ENCODE data around the gene OR51D1. TPM values are rescaled to one million over a fixed set of nuclear protein-coding genes. Genes with fewer than 3 reads are reported as not detected.

OR51D1 gene
- total and polyA plus RNA-seq, 4 donors, result not detected

- no peaks in the 10 kb centered on the region for H3K9me3 ChIP-seq (ENCODE audit: control insufficient read depth, low read length)
- H3K36me3 ChIP-seq (ENCODE audit: control insufficient read depth in 1 of 2, insufficient read depth in 2 of 2, low read length in 1 of 2), result no peaks in the 10 kb centered on the region
- no peak overlapping the region for H3K4me3 ChIP-seq (ENCODE audit: low read length in 2 of 2)
- H3K4me1 ChIP-seq (ENCODE audit: control insufficient read depth in 1 of 2, insufficient read depth in 2 of 2, low read length in 2 of 2), result no peaks in the 10 kb centered on the region
- ATAC-seq (ENCODE audit: low FRiP score), result no peak
- DNase-seq, result no peak
- no peaks in the 10 kb centered on the region for H3K27me3 ChIP-seq (ENCODE audit: control insufficient read depth in 1 of 2, insufficient read depth in 2 of 2, low read length in 1 of 2)
- intact Hi-C loops (cut with DNase I), result no loop called here
- 89 to 94% methylated on average over 6 of the region's 6 CpGs for WGBS, 2 donors
- H3K27ac ChIP-seq (ENCODE audit: low read depth in 1 of 2, low read length in 2 of 2), result no peak overlapping the region
These were observed 25.6 kb downstream of the OR51D1 start for GRCh38 chr11:4662876-4663275.

GRCh38 chr11:4664183-4664582 lies 26.9 kb downstream of the OR51D1 start:
- H3K27me3 ChIP-seq (ENCODE audit: control insufficient read depth in 1 of 2, insufficient read depth in 2 of 2, low read length in 1 of 2), result no peaks in the 10 kb centered on the region
- DNase-seq (no peak), ATAC-seq (ENCODE audit: low FRiP score) (no peak)
- intact Hi-C loops (cut with DNase I), result no loop called here
- no peaks in the 10 kb centered on the region for H3K4me1 ChIP-seq (ENCODE audit: control insufficient read depth in 1 of 2, insufficient read depth in 2 of 2, low read length in 2 of 2)
- H3K4me3 ChIP-seq (ENCODE audit: low read length in 2 of 2), result no peak overlapping the region
- H3K9me3 ChIP-seq (ENCODE audit: control insufficient read depth, low read length), result no peaks in the 10 kb centered on the region
- no peak overlapping the region for H3K27ac ChIP-seq (ENCODE audit: low read depth in 1 of 2, low read length in 2 of 2)
- no peaks in the 10 kb centered on the region for H3K36me3 ChIP-seq (ENCODE audit: control insufficient read depth in 1 of 2, insufficient read depth in 2 of 2, low read length in 1 of 2)
- 87% methylated on average over 3 of the region's 3 CpGs for WGBS, 2 donors

DNA sequence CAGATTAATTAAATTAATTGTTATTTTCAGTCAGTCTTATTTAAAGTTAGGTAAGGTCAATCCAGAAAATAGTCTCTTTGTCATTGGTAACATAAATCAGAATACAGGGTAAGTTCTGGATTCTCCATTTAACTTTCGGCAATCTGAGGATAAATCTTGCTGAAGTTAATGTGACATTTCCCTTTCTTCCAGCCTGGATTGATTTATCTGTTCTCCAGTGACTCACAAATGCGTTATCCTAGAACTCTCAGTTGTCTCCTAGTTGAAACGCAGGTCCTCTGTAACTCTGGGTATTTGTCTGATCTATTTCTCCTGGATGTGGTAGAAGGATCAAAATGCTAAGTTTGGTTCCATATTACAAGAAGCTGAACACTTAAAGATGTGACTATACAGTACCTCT lies 27.5 kb downstream of the OR51D1 start:
- Histone ChIP-seq H3K9me3 (ENCODE audit: control insufficient read depth, low read length) (no peaks in the 10 kb centered on the region), H3K4me1 (ENCODE audit: control insufficient read depth in 1 of 2, insufficient read depth in 2 of 2, low read length in 2 of 2) (no peaks in the 10 kb centered on the region), H3K27me3 (ENCODE audit: control insufficient read depth in 1 of 2, insufficient read depth in 2 of 2, low read length in 1 of 2) (no peaks in the 10 kb centered on the region), H3K27ac (ENCODE audit: low read depth in 1 of 2, low read length in 2 of 2) (no peak overlapping the region), H3K36me3 (ENCODE audit: control insufficient read depth in 1 of 2, insufficient read depth in 2 of 2, low read length in 1 of 2) (no peaks in the 10 kb centered on the region), H3K4me3 (ENCODE audit: low read length in 2 of 2) (no peak overlapping the region)
- DNase-seq (no peak), ATAC-seq (ENCODE audit: low FRiP score) (no peak)
- 67 to 72% methylated on average over 3 of the region's 3 CpGs for WGBS, 2 donors
- intact Hi-C loops (cut with DNase I), result no loop called here

DNA sequence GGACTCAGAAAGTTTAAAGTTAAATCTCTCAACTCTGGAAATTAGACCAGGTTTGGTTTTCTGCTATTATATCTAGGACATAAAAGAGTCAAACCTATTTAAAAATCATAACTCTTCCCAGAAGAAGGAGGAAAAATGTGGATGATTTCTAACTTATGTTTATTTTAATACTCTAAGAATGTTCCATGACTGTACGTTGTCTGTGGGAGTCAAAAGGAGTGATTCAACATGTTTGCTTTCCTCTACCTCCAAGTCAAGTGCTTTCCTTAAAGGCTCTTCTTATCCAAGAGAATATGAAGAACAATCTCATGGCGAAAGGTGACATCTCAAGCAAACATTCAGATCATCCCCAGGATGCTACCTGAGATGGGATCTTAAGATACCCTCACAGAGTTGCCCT lies 28.1 kb downstream of the OR51D1 start:
- intact Hi-C loops (cut with DNase I), result no loop called here

DNA sequence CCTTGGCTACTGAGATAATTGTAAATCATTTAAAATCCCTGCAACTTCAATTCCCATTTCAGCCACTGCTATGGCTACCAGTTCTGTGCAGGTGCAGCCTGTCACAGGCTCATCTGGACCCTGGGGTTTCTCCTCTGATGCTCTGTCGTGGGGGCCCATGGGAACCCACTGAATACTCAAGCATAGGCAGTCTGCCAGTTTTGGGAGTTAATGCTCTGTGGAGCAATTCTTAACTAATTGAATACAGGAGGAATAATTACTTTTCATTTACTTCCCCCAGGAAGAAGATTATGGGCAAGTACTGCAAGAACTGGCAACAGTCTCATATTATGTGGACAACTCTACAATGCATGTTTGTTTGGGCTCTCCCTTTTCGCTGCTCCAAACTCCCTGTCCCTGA lies 34.5 kb downstream of the OR51D1 start:
- Histone ChIP-seq H3K9me3 (ENCODE audit: control insufficient read depth, low read length) (no peaks in the 10 kb centered on the region), H3K4me1 (ENCODE audit: control insufficient read depth in 1 of 2, insufficient read depth in 2 of 2, low read length in 2 of 2) (no peaks in the 10 kb centered on the region), H3K27me3 (ENCODE audit: control insufficient read depth in 1 of 2, insufficient read depth in 2 of 2, low read length in 1 of 2) (no peaks in the 10 kb centered on the region), H3K27ac (ENCODE audit: low read depth in 1 of 2, low read length in 2 of 2) (no peak overlapping the region), H3K36me3 (ENCODE audit: control insufficient read depth in 1 of 2, insufficient read depth in 2 of 2, low read length in 1 of 2) (no peaks in the 10 kb centered on the region), H3K4me3 (ENCODE audit: low read length in 2 of 2) (no peak overlapping the region)
- intact Hi-C loops (cut with DNase I), result no loop called here
- WGBS, 2 donors, result 75 to 77% methylated on average over 2 of the region's 2 CpGs
- no peak for DNase-seq
- no peak for ATAC-seq (ENCODE audit: low FRiP score)

More for the DNA sequence above, 28.1 kb downstream of the OR51D1 start:
- 73 to 75% methylated on average over 2 of the region's 2 CpGs for WGBS, 2 donors
- no peak overlapping the region for H3K4me3 ChIP-seq (ENCODE audit: low read length in 2 of 2)
- no peaks in the 10 kb centered on the region for H3K4me1 ChIP-seq (ENCODE audit: control insufficient read depth in 1 of 2, insufficient read depth in 2 of 2, low read length in 2 of 2)
- H3K36me3 ChIP-seq (ENCODE audit: control insufficient read depth in 1 of 2, insufficient read depth in 2 of 2, low read length in 1 of 2), result no peaks in the 10 kb centered on the region
- ATAC-seq (ENCODE audit: low FRiP score) (no peak), DNase-seq (no peak)
- H3K27me3 ChIP-seq (ENCODE audit: control insufficient read depth in 1 of 2, insufficient read depth in 2 of 2, low read length in 1 of 2), result no peaks in the 10 kb centered on the region
- H3K9me3 ChIP-seq (ENCODE audit: control insufficient read depth, low read length), result no peaks in the 10 kb centered on the region
- H3K27ac ChIP-seq (ENCODE audit: low read depth in 1 of 2, low read length in 2 of 2), result no peak overlapping the region

DNA sequence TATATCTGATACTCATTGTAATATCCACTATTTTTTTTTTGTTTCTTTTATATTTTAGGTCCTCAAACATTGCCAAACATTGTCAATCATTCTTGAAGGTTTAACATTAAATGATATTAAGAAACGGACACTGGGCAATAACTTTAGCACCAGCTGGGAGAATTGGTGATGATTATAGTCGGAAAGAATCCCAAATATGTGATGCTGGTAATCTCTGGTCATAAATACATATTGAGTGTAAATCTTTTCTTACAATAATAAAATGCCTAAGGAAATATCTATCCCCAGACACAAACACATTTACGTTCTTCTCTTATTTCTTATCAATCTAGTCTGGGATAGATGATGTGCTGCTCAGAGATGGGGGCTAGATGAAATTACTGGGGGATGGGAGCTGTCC lies 35.2 kb downstream of the OR51D1 start:
- Histone ChIP-seq H3K4me3 (ENCODE audit: low read length in 2 of 2) (no peak overlapping the region), H3K27me3 (ENCODE audit: control insufficient read depth in 1 of 2, insufficient read depth in 2 of 2, low read length in 1 of 2) (no peaks in the 10 kb centered on the region), H3K36me3 (ENCODE audit: control insufficient read depth in 1 of 2, insufficient read depth in 2 of 2, low read length in 1 of 2) (no peaks in the 10 kb centered on the region), H3K9me3 (ENCODE audit: control insufficient read depth, low read length) (no peaks in the 10 kb centered on the region), H3K27ac (ENCODE audit: low read depth in 1 of 2, low read length in 2 of 2) (no peak overlapping the region), H3K4me1 (ENCODE audit: control insufficient read depth in 1 of 2, insufficient read depth in 2 of 2, low read length in 2 of 2) (no peaks in the 10 kb centered on the region)
- DNase-seq, result no peak
- ATAC-seq (ENCODE audit: low FRiP score), result no peak
- WGBS, 2 donors, result 16 to 18% methylated on average over 3 of the region's 3 CpGs
- intact Hi-C loops (cut with DNase I), result no loop called here

DNA sequence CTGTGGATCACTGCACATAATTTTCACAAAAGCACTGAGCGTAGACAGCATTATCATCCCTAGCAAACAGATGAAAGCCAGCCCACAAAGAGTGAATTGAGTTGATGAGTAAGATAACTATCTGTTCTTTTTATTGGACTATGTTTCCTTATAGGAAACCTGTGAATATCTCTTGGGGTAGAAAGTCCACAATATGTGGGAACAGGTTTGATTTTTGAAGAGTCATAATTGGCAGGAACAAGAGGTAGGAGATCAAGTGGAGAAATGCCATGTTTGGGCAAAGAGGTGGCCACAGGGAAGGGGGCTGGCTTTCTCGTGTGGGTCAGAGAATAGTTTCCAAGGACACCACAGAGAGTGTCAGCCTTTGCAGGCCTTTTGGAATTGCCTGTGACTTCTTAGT lies 36.5 kb downstream of the OR51D1 start:
- no peak for ATAC-seq (ENCODE audit: low FRiP score)
- H3K4me1 ChIP-seq (ENCODE audit: control insufficient read depth in 1 of 2, insufficient read depth in 2 of 2, low read length in 2 of 2), result no peaks in the 10 kb centered on the region
- no peaks in the 10 kb centered on the region for H3K9me3 ChIP-seq (ENCODE audit: control insufficient read depth, low read length)
- H3K27me3 ChIP-seq (ENCODE audit: control insufficient read depth in 1 of 2, insufficient read depth in 2 of 2, low read length in 1 of 2), result no peaks in the 10 kb centered on the region
- DNase-seq, result no peak
- intact Hi-C loops (cut with DNase I), result no loop called here
- H3K27ac ChIP-seq (ENCODE audit: low read depth in 1 of 2, low read length in 2 of 2), result no peak overlapping the region
- WGBS, 2 donors, result 65 to 67% methylated on average over 2 of the region's 2 CpGs
- no peaks in the 10 kb centered on the region for H3K36me3 ChIP-seq (ENCODE audit: control insufficient read depth in 1 of 2, insufficient read depth in 2 of 2, low read length in 1 of 2)
- H3K4me3 ChIP-seq (ENCODE audit: low read length in 2 of 2), result no peak overlapping the region

GRCh38 chr11:4677948-4678347 lies 40.7 kb downstream of the OR51D1 start:
- intact Hi-C loops (cut with DNase I), result no loop called here
- H3K9me3 ChIP-seq (ENCODE audit: control insufficient read depth, low read length), result no peaks in the 10 kb centered on the region
- no peaks in the 10 kb centered on the region for H3K4me1 ChIP-seq (ENCODE audit: control insufficient read depth in 1 of 2, insufficient read depth in 2 of 2, low read length in 2 of 2)
- no peak overlapping the region for H3K27ac ChIP-seq (ENCODE audit: low read depth in 1 of 2, low read length in 2 of 2)
- no peaks in the 10 kb centered on the region for H3K36me3 ChIP-seq (ENCODE audit: control insufficient read depth in 1 of 2, insufficient read depth in 2 of 2, low read length in 1 of 2)
- ATAC-seq (ENCODE audit: low FRiP score) (no peak), DNase-seq (no peak)
- no peaks in the 10 kb centered on the region for H3K27me3 ChIP-seq (ENCODE audit: control insufficient read depth in 1 of 2, insufficient read depth in 2 of 2, low read length in 1 of 2)
- WGBS, 2 donors, result 89 to 96% methylated on average over 2 of the region's 2 CpGs
- H3K4me3 ChIP-seq (ENCODE audit: low read length in 2 of 2), result no peak overlapping the region

DNA sequence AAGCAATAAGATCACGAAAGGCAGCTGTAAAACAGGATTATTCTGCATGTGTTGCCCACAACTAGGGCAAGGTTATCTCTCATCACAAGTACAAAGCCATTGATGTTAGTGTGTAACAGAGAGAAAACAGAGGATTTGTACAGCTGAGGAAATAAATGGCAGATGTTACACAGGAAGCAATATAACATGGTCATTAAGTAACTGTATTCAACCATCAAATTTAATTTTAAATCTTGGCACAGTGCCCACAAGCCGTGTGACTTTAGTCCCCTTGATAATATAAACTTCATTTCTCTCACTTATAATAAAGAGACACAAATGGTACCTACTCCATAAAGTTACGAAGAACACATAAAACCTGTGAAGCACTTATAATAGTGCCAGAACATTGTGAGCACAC lies 43.1 kb downstream of the OR51D1 start:
- Histone ChIP-seq H3K27me3 (ENCODE audit: control insufficient read depth in 1 of 2, insufficient read depth in 2 of 2, low read length in 1 of 2) (no peaks in the 10 kb centered on the region), H3K4me1 (ENCODE audit: control insufficient read depth in 1 of 2, insufficient read depth in 2 of 2, low read length in 2 of 2) (no peaks in the 10 kb centered on the region), H3K36me3 (ENCODE audit: control insufficient read depth in 1 of 2, insufficient read depth in 2 of 2, low read length in 1 of 2) (no peaks in the 10 kb centered on the region), H3K27ac (ENCODE audit: low read depth in 1 of 2, low read length in 2 of 2) (no peak overlapping the region), H3K4me3 (ENCODE audit: low read length in 2 of 2) (no peak overlapping the region), H3K9me3 (ENCODE audit: control insufficient read depth, low read length) (no peaks in the 10 kb centered on the region)
- DNase-seq (no peak), ATAC-seq (ENCODE audit: low FRiP score) (no peak)
- intact Hi-C loops (cut with DNase I), result no loop called here
- WGBS, 2 donors, result 54 to 58% methylated on average over 3 of the region's 3 CpGs
